Gastrocnemius medialis (tissue), 4 donors: ENCODE data around the gene ATP6V1B1. TPM values are rescaled to one million over a fixed set of nuclear protein-coding genes. Genes with fewer than 3 reads are reported as not detected.

Source experiments
- ATAC-seq, 2 donors: fragments of 150-250 bp; one replicate each; pipeline ENCODE4 v1.9.1; 2016
- DNase-seq, 2 donors: peaks; one replicate each; pipeline ENCODE4 v3.0.0-alpha.2; 2019
- H3K27ac ChIP-seq, 4 donors: fragments of 200-600 bp; sonication (generic); 1 replicate in 1 of 4; 2 replicates in 3 of 4; pipeline ENCODE4 v1.5.1; 2016 to 2018; ENCODE audit warnings: mild to moderate bottlenecking in 2 of 4, moderate library complexity in 1 of 4
- H3K27me3 ChIP-seq, 3 donors: fragments of 200-600 bp; sonication (generic) in 2 of 3; 1 replicate in 1 of 3; 2 replicates in 2 of 3; pipeline versions ENCODE4 v1.5.1 to v1.6.0; 2016 to 2019; ENCODE audit warnings: mild to moderate bottlenecking in 1 of 3, moderate library complexity in 1 of 3
- H3K36me3 ChIP-seq, 2 donors: fragments of 200-600 bp; sonication (generic) in 1 of 2; one replicate each; pipeline ENCODE4 v1.5.1; 2017 to 2018
- H3K4me1 ChIP-seq, 2 donors: fragments of 200-600 bp; sonication (generic) in 1 of 2; one replicate each; pipeline ENCODE4 v1.5.1; 2016 to 2017; ENCODE audit warnings: mild to moderate bottlenecking in 2 of 2
- H3K4me3 ChIP-seq, 4 donors: fragments of 200-600 bp; sonication (generic) in 3 of 4; 1 replicate in 1 of 4; 2 replicates in 3 of 4; pipeline ENCODE4 v1.5.1; 2016 to 2019; ENCODE audit warnings: mild to moderate bottlenecking in 2 of 4
- H3K9me3 ChIP-seq, 3 donors: fragments of 200-600 bp; sonication (generic) in 2 of 3; 1 replicate in 1 of 3; 2 replicates in 2 of 3; pipeline ENCODE4 v1.5.1; 2016 to 2019
- POLR2A ChIP-seq, 2 donors: fragments of 450-650 bp; IDR thresholded peaks; one replicate each; pipeline ENCODE4 v1.6.1; 2017; ENCODE audit warnings: antibody characterized with exemption in 2 of 2, mild to moderate bottlenecking in 2 of 2, moderate library complexity in 2 of 2
- in situ Hi-C, 4 donors: fragments of 200-750 bp; cut with MboI; loops; one replicate each; pipeline versions ENCODE4 v1.15.0 to v1.8.0; 2017; ENCODE audit warnings: low sequenced_read_pairs in 4 of 4
- intact Hi-C: fragments of 100-400 bp; cut with DNase I; formaldehyde crosslinking; loops from one replicate; pipeline ENCODE4 v1.15.1; 2023; ENCODE audit warnings: low total_unique reads
- total RNA-seq, 4 donors: library from RNA; depleted of rRNA; stranded (reverse); fragments of >200 nt; gene quantifications; one replicate each; pipeline versions ENCODE4 v1.1.0 to v1.2.3, GENCODE V29; 2016
- TF ChIP-seq, protein P1 (sequence below), 5 experiments: fragments of 450-650 bp in 3 of 5; fragments of 200-600 bp in 2 of 5; sonication (generic) in 2 of 5; IDR thresholded peaks in 4 of 5; conservative IDR thresholded peaks in 1 of 5; 1 replicate in 4 of 5; 2 replicates in 1 of 5; pipeline ENCODE4 v1.5.1; 2016 to 2019; ENCODE audit warnings: antibody characterized with exemption in 5 of 5, mild to moderate bottlenecking in 3 of 5, moderate library complexity in 3 of 5

ATP6V1B1 gene
- total RNA-seq, 4 donors from 2014 or later = 2.3 TPM; not detected in 3

DNA sequence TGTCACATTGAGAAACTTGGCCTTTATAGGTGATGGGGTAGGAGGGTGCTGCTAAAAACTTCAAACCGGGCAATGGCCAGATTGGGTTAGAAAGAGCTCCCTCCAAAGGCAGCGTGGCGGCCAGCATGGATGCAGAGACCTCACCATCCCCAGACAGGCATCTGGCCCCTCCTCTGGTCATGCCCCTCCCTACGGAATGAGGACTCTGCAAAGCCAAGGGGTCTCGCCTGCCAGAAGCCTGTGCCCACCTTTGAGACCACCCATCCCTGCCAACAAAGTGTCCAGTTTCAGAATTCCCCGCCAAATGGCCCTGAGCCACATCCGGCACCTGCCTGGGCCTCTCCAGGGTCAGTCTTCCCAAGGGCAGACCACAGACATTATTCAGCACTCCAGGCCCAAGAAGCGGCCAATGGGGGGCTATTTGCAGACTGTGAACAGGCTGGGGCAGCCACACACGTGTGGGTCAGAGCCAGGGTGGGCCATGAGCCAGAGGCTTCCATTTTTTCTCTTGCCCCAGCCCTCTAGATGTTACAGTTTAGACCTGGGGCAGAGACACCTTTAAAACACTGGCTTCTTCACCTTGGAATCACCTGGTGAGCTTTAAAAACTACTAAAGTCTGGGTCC lies 4.2 kb upstream of the ATP6V1B1 start:
- Histone ChIP-seq H3K4me1 (no peaks in the 10 kb centered on the region), H3K27me3 (no peaks in the 10 kb centered on the region), H3K9me3 (no peaks in the 10 kb centered on the region), H3K36me3 (no peaks in the 10 kb centered on the region), H3K27ac (no peak overlapping the region), H3K4me3 (no peak overlapping the region)
- TF ChIP-seq, protein P1, sequence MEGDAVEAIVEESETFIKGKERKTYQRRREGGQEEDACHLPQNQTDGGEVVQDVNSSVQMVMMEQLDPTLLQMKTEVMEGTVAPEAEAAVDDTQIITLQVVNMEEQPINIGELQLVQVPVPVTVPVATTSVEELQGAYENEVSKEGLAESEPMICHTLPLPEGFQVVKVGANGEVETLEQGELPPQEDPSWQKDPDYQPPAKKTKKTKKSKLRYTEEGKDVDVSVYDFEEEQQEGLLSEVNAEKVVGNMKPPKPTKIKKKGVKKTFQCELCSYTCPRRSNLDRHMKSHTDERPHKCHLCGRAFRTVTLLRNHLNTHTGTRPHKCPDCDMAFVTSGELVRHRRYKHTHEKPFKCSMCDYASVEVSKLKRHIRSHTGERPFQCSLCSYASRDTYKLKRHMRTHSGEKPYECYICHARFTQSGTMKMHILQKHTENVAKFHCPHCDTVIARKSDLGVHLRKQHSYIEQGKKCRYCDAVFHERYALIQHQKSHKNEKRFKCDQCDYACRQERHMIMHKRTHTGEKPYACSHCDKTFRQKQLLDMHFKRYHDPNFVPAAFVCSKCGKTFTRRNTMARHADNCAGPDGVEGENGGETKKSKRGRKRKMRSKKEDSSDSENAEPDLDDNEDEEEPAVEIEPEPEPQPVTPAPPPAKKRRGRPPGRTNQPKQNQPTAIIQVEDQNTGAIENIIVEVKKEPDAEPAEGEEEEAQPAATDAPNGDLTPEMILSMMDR (IDR thresholded peaks at IDR 0.05 in 4 of 5, conservative IDR thresholded peaks at IDR 0.05 in 1 of 5) = no peak
- no peak for TF ChIP-seq POLR2A (IDR thresholded peaks at IDR 0.05)
- DNase-seq (no peak), ATAC-seq (no peak)
- in situ Hi-C loops (loop anchor here in 1 of 4 donors (25.0 kb wide), 1 partner anchor 144 kb away; the partner anchor contains the start of gene FIGLA), intact Hi-C loops (no loop called here)

DNA sequence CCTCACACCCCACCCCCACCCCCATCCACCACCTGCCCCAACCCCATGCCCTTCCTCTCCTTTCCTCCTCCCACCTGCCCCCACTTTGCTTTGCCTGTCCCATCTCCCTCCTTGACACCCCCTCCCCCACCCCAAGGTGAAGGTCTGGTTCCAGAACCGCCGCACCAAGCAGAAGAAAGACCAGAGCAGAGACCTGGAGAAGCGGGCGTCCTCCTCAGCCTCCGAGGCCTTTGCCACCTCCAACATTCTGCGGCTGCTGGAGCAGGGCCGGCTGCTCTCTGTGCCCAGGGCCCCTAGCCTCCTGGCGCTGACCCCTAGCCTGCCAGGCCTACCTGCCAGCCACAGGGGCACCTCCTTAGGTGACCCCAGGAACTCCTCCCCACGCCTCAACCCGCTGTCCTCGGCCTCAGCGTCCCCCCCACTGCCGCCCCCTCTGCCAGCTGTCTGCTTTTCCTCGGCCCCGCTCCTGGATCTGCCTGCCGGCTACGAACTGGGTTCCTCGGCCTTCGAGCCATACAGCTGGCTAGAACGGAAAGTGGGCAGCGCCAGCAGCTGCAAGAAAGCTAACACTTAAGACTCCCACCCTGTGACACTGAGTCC lies 3.0 kb upstream of the ATP6V1B1 start:
- Histone ChIP-seq H3K9me3 (no peaks in the 10 kb centered on the region), H3K4me1 (no peaks in the 10 kb centered on the region), H3K36me3 (no peaks in the 10 kb centered on the region), H3K27me3 (no peaks in the 10 kb centered on the region), H3K27ac (no peak overlapping the region), H3K4me3 (no peak overlapping the region)
- DNase-seq (no peak), ATAC-seq (no peak)
- intact Hi-C loops (no loop called here), in situ Hi-C loops (loop anchor here in 1 of 4 donors (25.0 kb wide), 1 partner anchor 145 kb away; the partner anchor contains the start of gene FIGLA)
- TF ChIP-seq POLR2A (IDR thresholded peaks at IDR 0.05) = no peak
- TF ChIP-seq, protein P1 (IDR thresholded peaks at IDR 0.05 in 4 of 5, conservative IDR thresholded peaks at IDR 0.05 in 1 of 5) = no peak

DNA sequence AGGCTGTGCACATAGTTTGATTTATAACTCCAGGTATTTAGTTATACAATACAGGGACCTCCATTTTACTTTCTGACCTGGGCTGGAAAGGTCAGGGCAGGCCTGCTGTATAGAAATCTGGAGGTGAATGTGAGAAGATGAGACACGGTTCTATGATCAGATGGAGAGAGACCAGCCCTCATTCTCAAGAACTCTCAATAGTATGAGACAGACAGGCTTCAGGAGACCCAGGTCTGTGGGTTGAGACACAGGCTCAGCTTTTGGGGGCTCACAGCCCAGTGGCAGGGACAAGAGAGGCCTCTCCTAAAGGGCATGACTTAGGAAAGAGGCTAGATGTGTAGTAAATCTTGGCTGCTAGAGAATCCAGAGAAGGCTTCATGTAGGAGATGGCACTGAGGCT lies 719 bp upstream of the ATP6V1B1 start:
- in situ Hi-C loops = loop anchor here in 1 of 4 donors (25.0 kb wide), 1 partner anchor 148 kb away; the partner anchor contains the start of gene FIGLA
- no peaks in the 10 kb centered on the region for H3K27me3 ChIP-seq

DNA sequence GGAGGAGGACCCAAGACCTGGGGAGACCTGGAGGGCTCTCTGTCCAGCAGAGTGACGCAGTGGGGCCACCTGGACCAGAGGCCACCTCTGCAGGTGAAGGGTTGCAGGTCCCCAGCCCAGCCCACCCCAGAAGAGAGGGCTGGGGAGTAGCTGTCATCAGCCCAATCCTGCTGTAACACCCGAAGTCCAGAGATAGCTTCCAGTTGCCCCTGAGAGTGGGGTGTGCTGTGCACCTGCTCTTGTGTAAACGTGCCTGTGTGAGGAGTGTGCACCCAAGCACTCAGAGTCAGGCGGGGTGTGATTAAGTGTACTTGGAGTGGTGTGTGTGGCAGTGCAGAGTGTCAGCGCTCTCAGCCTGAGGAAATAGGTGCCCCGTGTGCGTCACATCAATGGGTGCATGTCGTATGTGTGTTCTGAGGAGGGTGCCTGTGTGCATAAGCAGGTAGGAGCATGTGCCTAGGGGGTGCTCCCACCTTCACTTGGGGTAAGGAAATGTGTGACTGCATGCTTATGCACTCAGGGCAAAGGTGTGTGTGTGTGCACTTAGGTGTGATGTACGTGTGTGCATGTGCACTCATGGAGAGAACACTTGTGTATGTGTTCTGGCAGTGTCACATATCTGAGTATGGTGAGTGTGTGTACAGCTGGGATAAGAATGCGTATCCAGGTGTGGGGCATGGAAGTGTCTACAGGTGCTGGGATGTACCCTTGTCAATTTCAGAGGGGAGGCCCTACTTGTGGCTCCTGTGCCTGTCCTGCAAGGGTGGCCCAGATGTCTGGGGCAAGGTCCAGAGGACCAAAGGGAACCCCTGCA lies 672 bp downstream of the ATP6V1B1 start:
- no peaks in the 10 kb centered on the region for H3K27me3 ChIP-seq
- no peak overlapping the region for H3K27ac ChIP-seq
- H3K4me3 ChIP-seq = no peak overlapping the region
- in situ Hi-C loops = loop anchor here in 1 of 4 donors (25.0 kb wide), 1 partner anchor 149 kb away; the partner anchor contains the start of gene FIGLA
- TF ChIP-seq, protein P1 (IDR thresholded peaks at IDR 0.05 in 4 of 5, conservative IDR thresholded peaks at IDR 0.05 in 1 of 5) = no peak
- TF ChIP-seq POLR2A (IDR thresholded peaks at IDR 0.05) = no peak
- intact Hi-C loops = no loop called here
- ATAC-seq (no peak), DNase-seq (no peak)
- no peaks in the 10 kb centered on the region for H3K9me3 ChIP-seq
- H3K36me3 ChIP-seq = no peaks in the 10 kb centered on the region
- H3K4me1 ChIP-seq = no peaks in the 10 kb centered on the region

More for the DNA sequence above, 719 bp upstream of the ATP6V1B1 start:
- TF ChIP-seq, protein P1 (IDR thresholded peaks at IDR 0.05 in 4 of 5, conservative IDR thresholded peaks at IDR 0.05 in 1 of 5) = no peak
- no peak for TF ChIP-seq POLR2A (IDR thresholded peaks at IDR 0.05)
- no peak for DNase-seq
- intact Hi-C loops = no loop called here
- Histone ChIP-seq H3K4me1 (no peaks in the 10 kb centered on the region), H3K27ac (no peak overlapping the region), H3K4me3 (no peak overlapping the region), H3K9me3 (no peaks in the 10 kb centered on the region), H3K36me3 (no peaks in the 10 kb centered on the region)
- no peak for ATAC-seq
